ENCODE data around the gene LY6G5B. TPM values are rescaled to one million over a fixed set of nuclear protein-coding genes. Genes with fewer than 3 reads are reported as not detected.

Gene LY6G5B
- total RNA-seq, 1 experiment from 2014 or later = 3.6 TPM

GRCh38 chr6:31640612-31641011 lies 29.2 kb upstream of the LY6G5B start:
- DNase-seq (ENCODE audit: low spot score) = no peak

- no peak for DNase-seq (ENCODE audit: low spot score)
These were observed 28.4 kb upstream of the LY6G5B start for GRCh38 chr6:31641370-31641769.

- DNase-seq (ENCODE audit: low spot score) = no peak
These were observed 26.8 kb upstream of the LY6G5B start for GRCh38 chr6:31642798-31643570.

GRCh38 chr6:31643818-31644454 lies 25.8 kb upstream of the LY6G5B start:
- no peak for DNase-seq (ENCODE audit: low spot score)

- DNase-seq (ENCODE audit: low spot score) = no peak
These were observed 24.5 kb upstream of the LY6G5B start for GRCh38 chr6:31645325-31645724.

- DNase-seq (ENCODE audit: low spot score) = peak; percentile 70
These were observed 18.1 kb upstream of the LY6G5B start for GRCh38 chr6:31651602-31652191.

- no peak for DNase-seq (ENCODE audit: low spot score)
These were observed 16.7 kb upstream of the LY6G5B start for GRCh38 chr6:31652925-31653724.

- no peak for DNase-seq (ENCODE audit: low spot score)
These were observed 15.0 kb upstream of the LY6G5B start for GRCh38 chr6:31654574-31655348.

GRCh38 chr6:31655349-31656237 lies 14.2 kb upstream of the LY6G5B start, which contains the start of gene APOM:
Gene APOM (plus strand): TSS chr6:31655894. CDS start chr6:31655967, 73 bp downstream.
- DNase-seq (ENCODE audit: low spot score) = no peak

GRCh38 chr6:31657406-31658157 lies 12.2 kb upstream of the LY6G5B start:
- no peak for DNase-seq (ENCODE audit: low spot score)

- no peak for DNase-seq (ENCODE audit: low spot score)
These were observed 11.6 kb upstream of the LY6G5B start for GRCh38 chr6:31658158-31658688.

GRCh38 chr6:31658983-31659648 lies 10.7 kb upstream of the LY6G5B start:
- no peak for DNase-seq (ENCODE audit: low spot score)

GRCh38 chr6:31659649-31660380 lies 10.0 kb upstream of the LY6G5B start:
- peak; percentile 56 for DNase-seq (ENCODE audit: low spot score)

GRCh38 chr6:31660381-31661261 lies 9.2 kb upstream of the LY6G5B start, which contains the start of gene C6orf47:
Gene C6orf47 (minus strand): TSS chr6:31660778. CDS start chr6:31659947, 831 bp downstream.
- peak; percentile 86 for DNase-seq (ENCODE audit: low spot score)

GRCh38 chr6:31661262-31662123 lies 8.3 kb upstream of the LY6G5B start:
- no peak for DNase-seq (ENCODE audit: low spot score)

All from HT-29 (cell line).